Measurements from ENCODE around the gene ITPKB.

DNA sequence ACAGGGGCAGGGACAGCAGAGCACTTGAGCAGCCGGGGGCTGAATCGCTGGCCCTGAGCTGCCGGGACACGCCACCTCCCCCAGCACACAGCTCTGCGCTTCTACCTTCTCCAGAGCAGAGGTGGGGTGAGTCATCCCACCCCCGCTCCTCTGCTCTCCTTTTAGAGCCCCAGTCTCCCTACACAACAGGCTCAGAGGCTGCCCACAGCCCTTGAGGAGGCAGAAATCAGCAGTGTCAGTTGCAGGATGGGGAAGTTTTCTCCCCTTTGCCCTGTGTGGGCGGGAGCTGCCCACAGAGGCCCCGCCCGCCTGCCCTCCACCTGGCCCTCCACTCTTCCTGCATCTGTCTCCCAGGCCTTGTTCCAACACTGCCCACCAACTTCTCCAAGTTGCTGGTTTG is 95.9 kb downstream of the ITPKB start:
- TF ChIP-seq CTCF (IDR thresholded peaks at IDR 0.05; ENCODE audit: low read length) (no peak), EZH2 (optimal IDR thresholded peaks at IDR 0.05; ENCODE audit: low read depth, low read length) (no peak)

Data from MM.1S (cell line).